HG02798 (cell line): ENCODE results near the gene CPLX1.
"Not testable (repeated sequence)": the region's sequence is repeated elsewhere in the genome, so short reads cannot be mapped to it uniquely, and the experiment has no call there.

Source experiments
- ATAC-seq: cut with Tn5 transposase; IDR thresholded peaks from one replicate; pipeline ENCODE4 v1.9.1; 2021; ENCODE audit warnings: mild to moderate bottlenecking; ENCODE audit not compliant: unreplicated experiment, poor library complexity

The CPLX1 gene

GRCh38 chr4:822361-823175 is 3.4 kb downstream of the CPLX1 start:
- no peak for ATAC-seq

GRCh38 chr4:821631-822030 is 4.3 kb downstream of the CPLX1 start:
- no peak for ATAC-seq

DNA sequence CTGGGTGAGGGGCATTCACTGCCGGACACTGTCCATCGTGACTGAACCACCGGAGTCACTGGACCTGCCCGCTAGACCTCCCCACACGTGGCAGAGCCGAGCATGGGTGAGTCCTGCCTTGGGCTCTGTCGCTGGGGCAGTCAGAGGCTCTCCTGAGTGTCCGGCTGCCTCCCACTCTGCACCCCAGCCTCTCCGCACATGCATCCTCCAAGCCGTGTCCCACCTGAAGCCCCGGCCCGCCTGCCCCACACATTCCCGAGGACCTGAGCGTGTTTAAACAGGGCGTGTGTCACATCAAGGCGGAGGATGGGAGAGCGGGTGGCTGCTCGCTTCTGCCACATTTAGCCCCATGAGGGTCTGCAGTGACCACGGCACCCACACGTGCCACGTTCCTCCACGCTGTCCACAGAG is 4.7 kb downstream of the CPLX1 start:
- no peak for ATAC-seq

DNA sequence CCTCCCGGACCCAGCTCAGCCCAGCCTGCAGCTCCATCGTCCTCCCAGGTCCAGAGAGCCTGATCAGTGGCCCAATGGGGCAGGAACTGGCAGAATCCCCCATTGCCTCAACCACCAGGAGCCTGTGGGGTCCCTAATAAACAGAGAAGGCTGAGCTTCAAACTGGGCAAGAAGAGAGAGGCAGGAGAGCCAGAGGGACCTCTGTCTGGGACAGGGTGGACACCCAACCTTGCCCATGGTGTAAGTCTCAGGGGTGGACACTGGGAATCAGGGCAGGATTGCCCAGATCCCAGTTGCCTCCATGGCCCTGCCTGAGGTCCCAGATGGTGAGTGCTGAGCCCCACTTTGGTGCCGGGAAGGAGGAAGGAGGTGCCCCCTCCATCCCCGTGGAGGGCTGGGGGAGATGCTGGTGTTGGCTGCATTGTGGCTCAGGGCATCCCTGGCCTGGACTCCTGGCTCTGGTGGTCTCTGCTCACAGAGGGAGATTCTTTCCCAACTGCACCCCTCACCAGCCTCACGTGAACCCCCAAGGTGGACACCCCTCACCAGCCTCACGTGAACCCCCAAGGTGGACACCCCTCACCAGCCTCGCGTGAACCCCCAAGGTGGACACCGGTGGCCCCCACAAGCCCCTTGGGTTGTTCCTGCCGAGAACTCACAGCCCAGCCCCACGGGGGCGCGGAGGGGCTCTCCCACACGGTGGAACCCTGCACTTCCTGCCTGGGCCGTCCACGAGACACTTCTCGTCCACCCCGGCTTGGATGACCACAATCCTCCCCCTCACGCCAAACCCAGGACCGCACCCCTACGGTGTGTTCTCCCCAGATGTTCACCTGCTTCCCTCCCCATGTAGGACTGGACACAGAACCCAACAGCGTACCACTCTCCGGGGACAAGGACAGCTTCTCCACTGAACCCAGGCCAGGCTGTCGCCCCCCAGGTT is 5.4 kb downstream of the CPLX1 start:
- no peak for ATAC-seq

DNA sequence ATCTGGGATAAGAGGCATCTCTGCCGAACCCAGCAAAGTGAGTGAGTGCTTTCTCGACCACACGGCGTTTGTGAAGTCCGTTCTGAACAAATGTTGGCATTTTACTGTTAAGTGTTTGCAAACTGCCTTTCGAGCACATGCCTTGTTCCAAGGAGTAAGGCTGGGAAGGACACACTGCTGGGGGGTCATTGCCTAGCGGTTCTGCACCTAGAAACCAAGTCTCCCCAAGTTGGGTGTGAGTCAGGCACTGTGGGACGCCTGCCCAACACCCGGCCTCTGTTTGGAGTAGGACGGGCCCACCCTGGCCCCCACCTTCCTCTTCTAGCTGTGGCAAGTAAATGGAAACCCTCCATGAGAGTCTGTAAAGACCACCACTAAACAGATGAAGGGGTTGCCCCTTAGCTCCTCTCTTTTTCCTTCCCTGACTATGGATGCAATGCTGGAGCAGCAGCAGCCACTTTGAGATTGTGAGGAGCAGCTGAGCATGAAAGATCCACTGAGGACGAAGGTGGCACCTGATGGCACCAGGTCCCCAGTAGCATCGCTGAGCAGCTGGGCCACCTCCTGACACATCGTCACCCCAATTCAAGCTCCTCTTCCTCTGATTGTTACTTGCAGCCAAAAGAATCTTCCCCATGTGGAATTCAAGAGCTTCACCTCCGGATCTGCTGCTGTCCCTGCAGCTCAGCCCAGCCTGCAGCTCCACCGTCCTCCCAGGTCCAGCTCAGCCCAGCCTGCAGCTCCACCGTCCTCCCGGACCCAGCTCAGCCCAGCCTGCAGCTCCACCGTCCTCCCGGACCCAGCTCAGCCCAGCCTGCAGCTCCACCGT is 6.3 kb downstream of the CPLX1 start:
- no peak for ATAC-seq

DNA sequence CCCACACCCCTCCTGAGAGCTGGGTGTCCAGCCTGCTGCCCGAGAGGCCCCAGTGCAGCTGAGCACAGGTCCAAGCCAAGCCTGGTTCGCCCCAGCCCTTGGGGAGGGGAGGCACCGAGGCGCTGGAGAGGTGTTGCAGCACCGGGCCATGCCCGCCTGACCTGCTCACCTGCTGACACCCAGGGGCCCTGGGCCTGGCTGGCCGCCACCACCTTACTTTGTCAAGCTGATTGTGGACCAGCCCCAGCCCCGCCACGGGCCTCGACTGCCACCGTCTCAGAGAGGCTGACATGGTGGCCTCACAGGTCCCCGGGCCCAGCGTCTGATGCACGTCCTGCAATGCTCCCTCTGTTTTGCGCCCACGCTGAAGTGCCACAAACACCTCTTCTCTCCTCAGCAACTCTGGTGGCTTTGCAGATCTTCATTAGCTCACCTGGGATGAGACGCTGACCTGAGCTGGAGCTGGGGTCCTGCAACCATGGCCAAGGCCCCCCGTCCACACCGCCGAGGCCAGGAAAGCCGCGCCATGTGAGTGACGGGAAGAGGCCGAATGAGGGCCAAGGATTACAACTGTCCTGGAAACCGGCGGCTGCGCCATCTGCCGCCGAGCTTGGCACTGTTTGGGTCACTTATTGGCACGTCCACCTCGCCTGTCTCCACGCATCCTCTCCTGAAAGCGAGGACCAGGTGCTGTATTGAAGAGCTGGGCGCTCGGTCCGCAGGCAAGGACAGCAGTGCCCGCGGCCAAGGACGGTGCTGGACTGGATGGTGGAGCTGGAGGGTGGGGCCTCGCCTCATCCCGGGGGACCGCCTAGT is 7.6 kb downstream of the CPLX1 start:
- ATAC-seq = no peak

GRCh38 chr4:815464-816146 is 10.3 kb downstream of the CPLX1 start:
- no peak for ATAC-seq

DNA sequence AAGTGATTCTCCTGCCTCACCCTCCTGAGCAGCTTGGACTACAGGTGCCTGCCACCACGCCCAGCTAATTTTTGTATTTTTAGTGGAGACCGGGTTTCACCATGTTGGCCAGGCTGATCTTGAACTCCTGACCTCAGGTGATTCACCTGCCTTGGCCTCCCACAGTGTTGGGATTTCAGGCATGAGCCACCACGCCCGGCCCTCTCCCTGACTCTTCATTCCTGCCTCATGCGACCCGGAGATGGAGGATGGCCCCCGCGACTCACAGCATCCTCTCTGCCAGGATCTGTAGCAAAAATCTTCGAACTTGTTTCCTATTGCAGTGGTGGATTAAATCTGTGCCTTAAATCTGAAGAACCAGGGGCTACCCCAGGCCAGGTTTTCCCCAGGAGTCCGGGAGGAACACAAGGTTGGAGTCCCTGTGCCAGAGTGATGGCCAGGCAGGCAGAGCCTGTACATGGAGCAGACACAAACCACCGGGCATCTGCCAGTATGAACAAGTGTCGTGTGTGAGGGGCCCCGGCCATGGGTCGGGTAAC is 11.5 kb downstream of the CPLX1 start:
- ATAC-seq = no peak

DNA sequence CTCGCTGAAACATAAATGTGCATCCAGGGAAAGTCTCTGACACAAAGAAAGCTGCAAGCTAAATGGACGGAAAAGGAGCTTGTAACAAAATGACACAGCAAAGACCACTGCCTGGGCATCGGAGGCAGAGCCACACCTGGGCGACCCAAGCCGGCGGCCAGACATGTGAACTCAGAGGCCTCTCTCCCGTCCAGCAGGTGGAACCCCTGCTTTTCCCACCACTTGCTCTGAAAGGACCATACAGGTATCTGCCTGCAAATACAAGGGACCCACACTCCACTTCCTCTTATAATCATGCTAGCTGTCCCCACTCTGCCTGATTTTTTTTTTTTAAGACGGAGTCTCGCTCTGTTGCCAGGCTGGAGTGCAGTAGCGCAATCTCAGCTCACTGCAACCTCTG is 12.0 kb downstream of the CPLX1 start:
- no peak for ATAC-seq

DNA sequence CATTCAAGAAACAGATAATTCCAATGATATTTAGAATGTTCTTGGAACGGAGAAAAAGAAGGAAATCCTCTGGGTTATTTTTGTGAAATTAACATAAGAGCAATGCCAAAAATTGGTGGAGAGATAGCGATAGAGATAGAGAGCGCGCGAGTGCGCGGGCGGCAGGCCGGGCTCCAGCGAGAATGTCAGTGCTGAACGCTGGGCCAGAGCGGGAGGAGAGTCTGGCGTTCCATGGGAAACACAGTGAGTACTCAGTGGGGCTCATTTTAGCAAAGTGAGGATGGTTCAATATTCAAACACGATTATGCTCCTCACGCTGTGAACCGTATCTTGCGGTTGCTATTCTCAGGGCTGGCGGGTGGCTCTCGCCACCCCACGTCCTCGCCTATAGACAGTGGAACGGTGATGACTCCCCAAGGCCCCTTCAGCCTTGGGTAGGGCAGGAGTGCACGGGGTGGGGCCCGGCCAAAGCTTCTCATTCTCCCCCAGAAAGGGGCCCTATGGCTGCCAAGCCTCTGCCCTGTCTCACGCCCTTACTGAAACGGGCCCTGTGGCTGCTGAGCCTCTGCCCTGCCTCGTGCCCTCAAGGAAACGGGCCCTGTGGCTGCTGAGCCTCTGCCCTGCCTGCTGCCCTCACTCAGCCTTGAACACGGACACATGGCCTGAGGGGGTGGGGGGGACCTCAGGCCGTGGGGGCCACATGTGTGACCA is 16.9 kb downstream of the CPLX1 start:
- ATAC-seq = no peak

- no peak for ATAC-seq
Measured at GRCh38 chr4:807792-808191, 18.1 kb downstream of the CPLX1 start.

- ATAC-seq = not testable (repeated sequence)
Measured at GRCh38 chr4:806979-807378, 18.9 kb downstream of the CPLX1 start.

DNA sequence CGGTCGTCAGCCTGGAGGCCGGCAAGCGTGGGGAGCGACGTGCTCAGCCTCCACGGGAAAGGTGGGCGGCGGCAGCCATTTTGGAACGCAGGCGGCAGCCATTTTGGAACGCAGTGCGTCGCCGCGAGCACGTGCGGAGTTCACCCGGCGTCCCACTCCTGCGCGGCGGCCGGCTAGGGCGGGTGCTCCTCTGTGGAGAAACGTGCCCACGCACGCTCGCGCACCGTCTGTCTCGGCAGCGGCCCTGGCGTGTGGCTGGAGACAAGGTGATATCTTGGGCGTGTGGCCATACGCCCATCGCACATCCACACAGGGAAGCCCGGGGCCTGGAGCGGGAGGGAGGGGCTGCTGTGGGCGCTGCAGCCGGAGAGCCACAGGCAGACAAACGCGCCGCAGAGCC is 21.1 kb downstream of the CPLX1 start:
- ATAC-seq = no peak

DNA sequence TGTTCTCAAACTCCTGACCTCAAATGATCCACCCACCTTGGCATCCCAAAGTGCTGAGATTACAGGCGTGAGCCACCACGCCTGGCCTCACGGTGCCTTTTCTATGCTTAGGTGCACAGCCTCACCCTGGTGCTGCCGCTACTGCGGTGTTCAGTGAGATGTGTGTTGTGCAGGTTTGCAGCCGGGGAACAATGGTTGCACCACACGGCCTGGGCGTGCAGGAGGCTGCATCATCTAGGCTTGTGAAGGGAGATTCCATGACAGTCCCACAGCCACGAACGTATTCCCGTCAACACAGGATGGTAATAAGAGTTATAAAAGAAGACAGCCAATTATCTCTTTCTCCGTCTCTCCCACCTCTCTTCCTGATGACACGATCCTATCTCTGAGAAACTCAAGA is 22.0 kb downstream of the CPLX1 start:
- ATAC-seq = no peak

- ATAC-seq = no peak
Measured at GRCh38 chr4:801436-802124, 24.3 kb downstream of the CPLX1 start.

DNA sequence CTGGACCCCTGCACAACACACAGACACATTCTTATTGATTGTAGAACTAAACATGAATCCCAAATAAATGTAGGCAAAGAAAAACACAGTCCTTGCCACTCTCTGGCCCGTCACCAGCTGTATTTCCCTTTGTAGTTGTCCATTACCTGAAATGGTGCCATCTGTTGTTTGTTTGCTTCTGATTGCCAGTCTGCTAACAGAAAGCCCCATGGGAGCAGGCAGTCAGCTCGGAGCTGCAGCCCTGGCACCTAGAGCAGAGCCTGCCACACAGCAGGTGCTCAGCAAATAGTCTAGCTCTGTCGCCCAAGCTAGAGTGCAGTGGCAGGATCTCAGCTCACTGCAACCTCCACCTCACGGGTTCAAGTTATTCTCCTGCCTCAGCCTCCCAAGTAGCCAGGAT is 28.9 kb downstream of the CPLX1 start:
- no peak for ATAC-seq

- no peak for ATAC-seq
Measured at GRCh38 chr4:796206-796605, 29.7 kb downstream of the CPLX1 start.

- no peak for ATAC-seq
Measured at GRCh38 chr4:795726-796119, 30.2 kb downstream of the CPLX1 start.
